SK-N-SH (cell line): ENCODE data around the gene SMAP2. TPM values are rescaled to one million over a fixed set of nuclear protein-coding genes. Genes with fewer than 3 reads are reported as not detected.

Experiments used
- CTCF ChIA-PET: fragments of 300-600, 350-600 bp; formaldehyde crosslinking; extraction: SDS; loops from one replicate; lab custom pipeline; 2021; lab: Yijun Ruan, JAX
- POLR2A ChIA-PET: fragments of 350-600 bp; sonication (Branson Sonifier 250); formaldehyde crosslinking; extraction: SDS; loops from one replicate; lab custom pipeline; 2020; ENCODE audit warnings: antibody characterized with exemption, inconsistent platforms; lab: Yijun Ruan, JAX
- DNase-seq: peaks from one replicate; pipeline ENCODE4 v3.0.0; 2012
- H2AFZ ChIP-seq: fragments of 200-600 bp; sonication (generic); 2 replicates; pipeline ENCODE4 v1.8.1; 2016; ENCODE audit warnings: antibody characterized with exemption, mild to moderate bottlenecking, low read depth
- H3F3A ChIP-seq: fragments of 200-600 bp; sonication (generic); replicated peaks from 2 replicates; pipeline ENCODE3; 2016; ENCODE audit warnings: antibody characterized with exemption, mild to moderate bottlenecking; ENCODE audit not compliant: insufficient read depth
- H3K27ac ChIP-seq, 2 experiments: fragments of 200-500 bp in 1 of 2; fragments of 200-600 bp in 1 of 2; sonication (Bioruptor generic) in 1 of 2; sonication (generic), shearing (Covaris generic) in 1 of 2; 2 replicates each; pipeline versions ENCODE4 v1.5.1 to v1.6.1; 2014 to 2016; ENCODE audit warnings: low read depth in 2 of 2, inconsistent platforms in 1 of 2, low read length in 1 of 2, mild to moderate bottlenecking in 1 of 2, mixed read lengths in 1 of 2
- H3K27me3 ChIP-seq: fragments of 200-600 bp; sonication (generic), shearing (Covaris generic); 2 replicates; pipeline ENCODE4 v1.6.1; 2016; ENCODE audit warnings: mixed run types; ENCODE audit not compliant: insufficient read depth
- H3K36me3 ChIP-seq, 2 experiments: fragments of 200-500 bp in 1 of 2; fragments of 200-600 bp in 1 of 2; sonication (Bioruptor generic) in 1 of 2; sonication (generic) in 1 of 2; replicated peaks in 1 of 2; 2 replicates each; pipeline versions ENCODE3 to v1.5.1; 2014 to 2016; ENCODE audit warnings: low read length in 1 of 2, mild to moderate bottlenecking in 1 of 2; ENCODE audit not compliant: insufficient read depth in 2 of 2, control insufficient read depth in 1 of 2
- H3K4me1 ChIP-seq, 2 experiments: fragments of 200-500 bp in 1 of 2; fragments of 200-600 bp in 1 of 2; sonication (Bioruptor generic) in 1 of 2; sonication (generic), shearing (Covaris generic) in 1 of 2; 2 replicates each; pipeline versions ENCODE4 v1.5.1 to v1.6.1; 2014 to 2016; ENCODE audit warnings: low read depth in 1 of 2, low read length in 1 of 2, mixed run types in 1 of 2; ENCODE audit not compliant: insufficient read depth in 2 of 2, control insufficient read depth in 1 of 2
- H3K4me2 ChIP-seq: fragments of 200-600 bp; sonication (generic), shearing (Covaris generic); 2 replicates; pipeline ENCODE4 v1.6.1; 2017; ENCODE audit warnings: mixed run types
- H3K4me3 ChIP-seq, 2 experiments: fragments of 200-500 bp in 1 of 2; fragments of 200-600 bp in 1 of 2; sonication (Bioruptor generic) in 1 of 2; sonication (generic), shearing (Covaris generic) in 1 of 2; 2 replicates each; pipeline versions ENCODE4 v1.5.1 to v1.8.1; 2014 to 2016; ENCODE audit warnings: low read depth in 2 of 2, inconsistent platforms in 1 of 2, low read length in 1 of 2, mild to moderate bottlenecking in 1 of 2, mixed read lengths in 1 of 2, moderate library complexity in 1 of 2
- H3K79me2 ChIP-seq: fragments of 200-600 bp; sonication (generic); 2 replicates; pipeline ENCODE4 v1.8.1; 2017; ENCODE audit warnings: mild to moderate bottlenecking; ENCODE audit not compliant: insufficient read depth
- H3K9ac ChIP-seq: fragments of 200-600 bp; sonication (generic); 2 replicates; pipeline ENCODE4 v1.6.1; 2017; ENCODE audit warnings: mixed run types
- H3K9me2 ChIP-seq: fragments of 200-600 bp; sonication (generic); 2 replicates; pipeline ENCODE4 v1.6.1; 2017; ENCODE audit warnings: mixed run types
- H3K9me3 ChIP-seq: fragments of 200-600 bp; sonication (generic); 2 replicates; pipeline ENCODE4 v1.6.1; 2017; ENCODE audit warnings: mixed run types, mild to moderate bottlenecking, moderate library complexity
- H4K20me1 ChIP-seq: fragments of 200-600 bp; sonication (generic); 2 replicates; pipeline ENCODE4 v1.6.1; 2017; ENCODE audit warnings: mild to moderate bottlenecking, mixed run types; ENCODE audit not compliant: insufficient read depth
- ELF1 ChIP-seq: IDR thresholded peaks from 2 replicates; pipeline ENCODE4 v1.4.0; 2012
- EZH2phosphoT487 ChIP-seq: fragments of 200-600 bp; sonication (generic); IDR thresholded peaks from 2 replicates; pipeline ENCODE4 v1.6.1; 2017; ENCODE audit warnings: low read depth, mixed run types, mild to moderate bottlenecking, antibody characterized with exemption, moderate library complexity, borderline replicate concordance
- FOSL2 ChIP-seq: IDR thresholded peaks from 2 replicates; pipeline ENCODE4 v1.4.0; 2012; ENCODE audit warnings: low read depth, mild to moderate bottlenecking, moderate library complexity, borderline replicate concordance
- FOXM1 ChIP-seq: IDR thresholded peaks from 2 replicates; pipeline ENCODE4 v1.4.0; 2012; ENCODE audit warnings: low read depth, mild to moderate bottlenecking
- GABPA ChIP-seq: IDR thresholded peaks from 2 replicates; pipeline ENCODE4 v1.4.0; 2012; ENCODE audit warnings: low read depth, mild to moderate bottlenecking
- IRF3 ChIP-seq: fragments of 150-350 bp; IDR thresholded peaks from 2 replicates; pipeline ENCODE4 v1.6.1; 2016; ENCODE audit warnings: mild to moderate bottlenecking, low read depth, low read length
- MAX ChIP-seq: IDR thresholded peaks from 2 replicates; pipeline ENCODE4 v1.4.0; 2012; ENCODE audit warnings: low read depth
- NRF1 ChIP-seq: IDR thresholded peaks from 2 replicates; pipeline ENCODE4 v1.6.1; 2012; ENCODE audit warnings: low read depth, mild to moderate bottlenecking, low read length
- REST ChIP-seq: IDR thresholded peaks from 2 replicates; pipeline ENCODE4 v1.6.1; 2012; ENCODE audit warnings: mild to moderate bottlenecking, low read depth, low read length, moderate library complexity
- SIN3A ChIP-seq: IDR thresholded peaks from 2 replicates; pipeline ENCODE4 v1.6.1; 2012; ENCODE audit warnings: low read depth, mild to moderate bottlenecking, low read length, moderate library complexity, borderline replicate concordance
- SMC3 ChIP-seq: IDR thresholded peaks from 2 replicates; pipeline ENCODE4 v1.6.1; 2012; ENCODE audit warnings: low read depth, low read length, improper control_type of control experiment
- USF2 ChIP-seq: fragments of 150-350 bp; IDR thresholded peaks from 2 replicates; pipeline ENCODE4 v1.6.1; 2017; ENCODE audit warnings: antibody characterized with exemption, low read length, low read depth, borderline replicate concordance
- YY1 ChIP-seq: IDR thresholded peaks from 2 replicates; pipeline ENCODE4 v1.4.0; 2012; ENCODE audit warnings: low read depth, mild to moderate bottlenecking
- WGBS: methylation state at CpG from one replicate; pipeline ENCODE4 v1.1.6; 2017; ENCODE audit warnings: low lambda C conversion rate; 5-methylcytosine and 5-hydroxymethylcytosine counted together
- polyA plus RNA-seq, 3 experiments: library from polyadenylated mRNA; depleted of rRNA; stranded (reverse); fragments of >200 nt; gene quantifications; 2 replicates each; pipeline ENCODE4 v1.2.3, GENCODE V29; 2012

The SMAP2 gene
- polyA plus RNA-seq, 1 of the 3 experiments (the other 2 are of a cell fraction), result 11.2 TPM

- TF ChIP-seq SMC3 (no peak), ELF1 (no peak), MAX (no peak), FOSL2 (no peak), GABPA (no peak), USF2 (no peak), EZH2phosphoT487 (no peak), IRF3 (no peak), SIN3A (no peak), REST (no peak), YY1 (no peak), NRF1 (no peak), FOXM1 (no peak)
- Histone ChIP-seq H3K9me2 (no peaks in the 10 kb centered on the region), H3K4me1 (peaks cover 4 to 10% of the 10 kb centered on the region in 2 experiments; a peak in 2 of 4 replicates), H3F3A (no peaks in the 10 kb centered on the region), H4K20me1 (no peaks in the 10 kb centered on the region), H3K36me3 (no peaks in the 10 kb centered on the region), H3K27ac (no peak overlapping the region), H3K4me3 (no peak overlapping the region), H2AFZ (no peak overlapping the region), H3K27me3 (no peaks in the 10 kb centered on the region), H3K4me2 (no peak overlapping the region), H3K79me2 (no peaks in the 10 kb centered on the region), H3K9me3 (peaks cover 19% of the 10 kb centered on the region; the same call in 1 of the 2 replicates), H3K9ac (no peak overlapping the region)
- ChIA-PET POLR2A (no interaction called here), CTCF (no interaction called here)
- DNase-seq, result no peak
- 46% methylated on average over 4 of the region's 4 CpGs for WGBS
These were observed 11.9 kb upstream of the SMAP2 start for GRCh38 chr1:40361637-40362036.
